GM12801 (cell line): ENCODE data around the gene KDELR3.

Experiments used
- TF ChIP-seq, protein P1 (sequence below): IDR thresholded peaks from one replicate; pipeline ENCODE4 v1.5.1; 2011; ENCODE audit warnings: control low read depth; ENCODE audit not compliant: insufficient read length; ENCODE audit errors: extremely low read depth

KDELR3 gene

DNA sequence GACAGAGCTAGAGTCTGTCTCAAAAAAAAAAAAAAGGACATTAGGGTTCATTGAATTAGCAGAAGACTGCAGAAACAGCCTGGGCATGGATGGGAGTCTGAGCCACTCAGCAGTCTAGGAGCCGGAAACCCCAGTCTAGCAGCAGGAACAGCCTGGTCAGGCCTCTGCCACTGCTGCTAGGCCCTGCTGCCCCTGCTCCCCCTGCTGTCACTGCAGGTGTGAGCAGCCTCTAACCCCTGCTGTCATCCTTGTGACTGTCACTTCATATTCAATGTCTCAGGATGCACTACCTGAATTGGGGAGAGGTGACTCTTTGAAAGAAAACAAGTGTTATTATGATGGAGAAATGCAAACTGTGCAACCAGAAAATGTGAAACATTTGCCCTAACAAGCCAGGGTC lies 45.2 kb downstream of the KDELR3 start:
- TF ChIP-seq, protein P1, sequence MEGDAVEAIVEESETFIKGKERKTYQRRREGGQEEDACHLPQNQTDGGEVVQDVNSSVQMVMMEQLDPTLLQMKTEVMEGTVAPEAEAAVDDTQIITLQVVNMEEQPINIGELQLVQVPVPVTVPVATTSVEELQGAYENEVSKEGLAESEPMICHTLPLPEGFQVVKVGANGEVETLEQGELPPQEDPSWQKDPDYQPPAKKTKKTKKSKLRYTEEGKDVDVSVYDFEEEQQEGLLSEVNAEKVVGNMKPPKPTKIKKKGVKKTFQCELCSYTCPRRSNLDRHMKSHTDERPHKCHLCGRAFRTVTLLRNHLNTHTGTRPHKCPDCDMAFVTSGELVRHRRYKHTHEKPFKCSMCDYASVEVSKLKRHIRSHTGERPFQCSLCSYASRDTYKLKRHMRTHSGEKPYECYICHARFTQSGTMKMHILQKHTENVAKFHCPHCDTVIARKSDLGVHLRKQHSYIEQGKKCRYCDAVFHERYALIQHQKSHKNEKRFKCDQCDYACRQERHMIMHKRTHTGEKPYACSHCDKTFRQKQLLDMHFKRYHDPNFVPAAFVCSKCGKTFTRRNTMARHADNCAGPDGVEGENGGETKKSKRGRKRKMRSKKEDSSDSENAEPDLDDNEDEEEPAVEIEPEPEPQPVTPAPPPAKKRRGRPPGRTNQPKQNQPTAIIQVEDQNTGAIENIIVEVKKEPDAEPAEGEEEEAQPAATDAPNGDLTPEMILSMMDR, result no peak

DNA sequence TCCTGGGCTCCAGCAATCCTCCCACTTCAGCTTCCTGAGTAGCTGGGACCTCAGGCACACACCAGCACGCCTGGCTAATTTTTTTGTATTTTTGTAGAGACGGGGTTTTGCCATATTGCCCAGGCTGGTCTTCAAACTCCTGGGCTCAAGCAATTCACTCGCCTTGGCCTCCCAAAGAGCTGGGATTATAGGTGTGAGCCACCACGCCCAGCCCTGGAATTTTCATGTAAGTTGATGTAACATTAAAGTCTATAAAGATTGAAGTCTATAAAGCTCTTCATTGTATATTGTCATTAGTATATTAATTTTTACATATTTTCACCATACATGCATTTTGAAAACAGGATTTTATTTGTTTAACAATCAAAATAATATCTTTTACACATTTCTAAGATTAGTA lies 50.7 kb downstream of the KDELR3 start:
- TF ChIP-seq, protein P1, result no peak

DNA sequence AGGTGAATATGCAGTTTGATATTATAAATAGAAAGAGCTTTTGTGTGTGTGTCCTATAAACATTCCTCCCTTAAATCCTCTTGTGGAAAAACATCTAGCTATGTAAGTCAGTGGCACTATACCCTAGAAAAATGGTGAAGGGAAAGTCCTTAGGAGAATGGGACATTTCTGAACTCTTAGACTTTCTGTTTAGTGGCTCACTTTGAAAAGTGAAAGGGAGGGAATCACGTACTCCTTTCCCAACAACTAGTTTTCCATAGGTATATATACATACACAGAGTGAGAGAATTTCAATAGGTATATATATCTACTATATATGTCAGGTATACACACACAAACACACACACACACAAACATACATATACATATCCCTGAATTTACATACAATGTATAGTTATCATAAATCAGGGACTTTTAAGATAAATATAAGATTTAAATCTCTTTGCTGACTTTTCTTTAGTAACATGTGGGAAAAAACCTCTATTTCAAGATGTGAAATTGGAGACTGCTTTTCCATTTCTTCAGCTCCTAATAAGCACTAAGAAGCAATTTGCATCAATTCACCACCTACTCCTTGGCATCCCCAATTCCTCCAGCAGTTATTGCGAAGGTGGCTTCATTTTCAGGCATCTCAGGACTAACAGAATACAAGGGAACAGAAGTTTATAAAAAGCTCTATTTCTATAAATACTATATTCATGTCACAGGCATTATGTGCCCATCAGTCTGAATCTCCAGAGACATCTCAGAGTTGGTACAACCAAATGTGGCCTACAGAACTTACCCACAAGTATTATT lies 51.8 kb downstream of the KDELR3 start:
- TF ChIP-seq, protein P1, result no peak

DNA sequence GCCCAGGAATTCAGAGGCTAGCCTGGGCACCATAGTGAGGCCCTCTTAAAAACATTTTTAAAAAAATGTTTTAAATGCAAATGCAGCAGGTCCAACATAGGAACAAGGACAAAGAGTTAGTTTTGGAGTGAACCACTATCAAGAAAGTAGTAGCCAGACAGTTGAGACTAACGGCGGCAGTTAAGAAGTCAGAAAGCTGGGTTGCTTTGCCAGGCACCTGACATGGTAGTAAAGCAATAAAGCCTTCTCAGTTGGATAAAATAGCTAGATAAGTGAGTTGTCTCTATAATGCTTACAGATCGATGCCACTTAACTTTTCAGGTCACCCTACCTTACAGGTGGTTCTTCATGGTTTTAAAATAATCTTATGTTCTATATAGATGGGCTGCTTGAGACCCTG lies 55.1 kb downstream of the KDELR3 start:
- TF ChIP-seq, protein P1, result no peak

DNA sequence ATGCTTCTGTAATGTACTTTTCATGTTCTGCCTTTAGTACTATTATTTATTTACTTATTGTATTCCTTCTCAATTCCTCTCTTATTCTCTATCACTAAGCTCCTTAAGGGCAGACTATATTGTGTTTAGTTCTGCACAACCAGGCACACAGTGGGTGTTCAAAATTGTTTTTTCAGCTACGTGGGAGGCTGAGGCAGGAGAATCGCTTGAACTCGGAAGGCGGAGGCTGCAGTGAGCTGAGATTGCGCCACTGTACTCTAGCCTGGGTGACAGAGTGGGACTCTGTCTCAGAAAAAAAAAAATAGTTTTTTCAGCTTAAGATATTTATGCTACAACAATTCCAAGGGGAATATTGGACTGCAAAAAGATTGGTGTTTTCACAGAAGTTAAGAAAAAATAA lies 55.6 kb downstream of the KDELR3 start:
- TF ChIP-seq, protein P1, result no peak

DNA sequence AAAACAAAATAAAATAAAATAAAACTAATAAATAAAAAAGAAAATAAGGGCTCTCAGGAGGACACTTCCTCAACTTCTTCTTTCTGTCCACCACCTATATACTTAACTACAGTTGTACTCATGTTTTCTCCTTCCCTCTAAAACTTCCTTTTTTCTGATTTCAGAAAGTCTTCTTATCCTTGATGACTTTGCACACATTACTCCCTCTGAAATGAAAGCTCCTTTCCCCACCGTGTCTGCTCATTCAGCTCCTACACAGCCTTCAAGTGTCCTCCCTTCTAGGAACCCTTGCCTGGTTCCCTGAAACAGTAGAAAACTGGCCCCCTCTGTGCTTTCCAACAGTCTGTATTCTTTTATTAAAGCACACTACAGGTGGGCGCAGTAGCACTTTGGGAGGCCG lies 56.5 kb downstream of the KDELR3 start:
- TF ChIP-seq, protein P1, result no peak

DNA sequence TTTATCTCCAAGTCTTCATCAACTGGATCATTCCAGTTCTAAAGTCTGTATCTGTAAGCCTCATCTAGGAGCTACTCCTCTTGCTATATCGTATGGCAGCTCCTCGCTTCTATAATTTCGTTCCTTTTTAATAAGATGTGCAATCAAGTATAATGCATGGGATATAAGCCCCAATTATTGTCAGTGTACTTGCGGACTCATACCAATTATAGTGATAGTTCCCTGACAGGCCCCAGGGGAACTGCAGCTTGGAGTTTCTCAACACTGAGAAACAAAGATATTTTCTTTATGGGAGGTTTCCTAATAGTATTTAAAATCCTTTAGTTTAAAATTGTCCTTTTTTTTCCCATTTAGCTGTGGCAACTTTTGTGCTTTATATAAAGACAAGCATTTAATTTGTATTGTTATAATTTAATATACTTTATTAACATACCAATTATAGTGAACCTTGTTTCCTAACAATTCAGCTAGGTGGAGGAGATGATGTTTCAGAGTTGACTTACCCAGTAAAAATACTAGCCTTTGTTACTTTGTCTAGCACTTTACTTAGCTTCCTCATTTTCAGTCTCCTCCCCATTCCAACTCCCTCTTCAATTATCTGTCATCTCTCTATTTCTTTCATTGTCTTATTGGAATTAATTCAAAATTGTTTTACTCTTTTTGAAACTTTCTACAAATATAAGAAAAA lies 63.5 kb downstream of the KDELR3 start:
- TF ChIP-seq, protein P1, result no peak
